Right kidney (tissue), 1 donor: Measurements from ENCODE around the gene PLCB4.
A peak's percentile ranks its signal among the peaks of the same experiment; 100 is the strongest.

Experiments
- DNase-seq: peaks from one replicate; pipeline ENCODE4 v3.0.0-alpha.2; 2016

Gene PLCB4

DNA sequence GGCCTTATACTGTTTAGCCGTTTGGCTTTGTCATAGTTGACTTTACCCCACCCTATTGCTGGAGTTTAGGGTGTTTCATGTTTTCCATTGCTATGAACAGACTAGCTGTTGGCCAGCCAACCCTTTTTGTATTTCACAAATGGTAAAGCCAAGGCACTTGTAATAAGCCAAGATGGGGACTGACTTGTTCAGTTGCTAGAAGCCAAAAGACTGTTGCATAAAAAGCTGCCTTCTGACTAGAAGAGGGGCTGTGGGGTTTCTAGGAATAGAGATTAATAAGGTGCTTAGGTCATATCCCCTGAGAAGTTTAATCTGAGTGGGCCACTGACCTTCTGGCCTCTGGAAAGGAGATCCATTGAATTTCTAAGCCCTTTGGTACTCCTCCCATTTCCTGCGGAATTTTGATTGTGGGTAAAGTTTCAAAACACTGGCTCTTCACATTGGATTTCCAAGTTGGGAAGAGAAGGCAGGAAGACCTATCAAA lies 211.1 kb downstream of the PLCB4 start:
- DNase-seq, result no peak

DNA sequence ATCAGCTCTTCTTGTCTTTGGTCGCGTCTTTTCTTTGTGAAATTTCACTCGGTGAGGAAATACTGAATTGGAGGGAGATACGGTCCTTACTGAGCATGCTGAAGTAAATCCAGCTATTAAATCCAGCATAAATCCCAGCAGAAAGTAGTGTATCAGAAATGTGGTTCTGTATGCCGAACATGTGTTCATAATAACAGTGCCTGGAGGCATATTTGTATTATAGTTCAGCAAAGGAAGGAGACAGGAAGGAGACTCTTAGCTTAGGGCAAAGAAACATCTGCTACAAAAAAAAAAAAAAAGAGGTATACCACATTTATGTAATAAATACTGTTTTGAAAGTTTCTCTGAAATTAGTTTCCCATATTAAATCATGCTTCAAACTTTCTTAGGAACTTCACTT lies 211.8 kb downstream of the PLCB4 start:
- DNase-seq, result no peak

DNA sequence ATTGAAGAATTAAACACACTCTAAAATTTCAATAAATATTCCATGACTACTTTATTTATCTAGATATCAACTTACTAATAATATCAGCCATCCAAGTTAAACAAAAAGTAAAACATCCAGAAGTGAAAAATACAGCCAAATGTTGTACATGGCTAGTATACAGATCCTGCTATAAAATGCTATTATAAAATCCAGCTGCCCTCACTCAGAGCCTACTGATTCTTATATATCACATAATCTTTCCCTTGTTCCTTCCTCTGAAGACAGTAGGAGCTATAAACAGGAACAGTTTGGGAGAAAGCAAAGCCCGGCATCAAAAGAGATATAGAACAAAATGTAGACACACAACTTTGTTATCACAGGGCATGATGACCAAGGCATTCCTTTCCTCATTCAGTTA lies 212.9 kb downstream of the PLCB4 start:
- peak; percentile 40 for DNase-seq

DNA sequence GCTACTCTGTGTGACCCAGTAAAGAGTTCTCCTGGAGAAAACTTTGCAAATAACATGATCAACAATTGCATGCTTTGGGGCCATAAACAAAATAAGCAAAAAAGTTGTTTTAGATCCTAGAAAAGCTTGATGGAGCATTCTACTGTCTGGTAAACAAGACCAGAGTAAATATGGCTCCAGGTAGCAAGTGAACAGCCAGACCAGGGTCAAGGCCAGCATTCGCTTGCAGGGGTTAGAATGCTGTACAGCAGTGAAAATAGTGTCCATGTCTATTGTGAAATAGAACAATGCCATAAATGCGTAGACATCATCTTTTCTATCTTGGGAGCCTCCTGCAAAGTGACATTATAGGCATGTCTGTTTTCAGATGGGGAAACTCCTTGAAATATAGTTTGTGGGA lies 216.7 kb downstream of the PLCB4 start:
- no peak for DNase-seq

DNA sequence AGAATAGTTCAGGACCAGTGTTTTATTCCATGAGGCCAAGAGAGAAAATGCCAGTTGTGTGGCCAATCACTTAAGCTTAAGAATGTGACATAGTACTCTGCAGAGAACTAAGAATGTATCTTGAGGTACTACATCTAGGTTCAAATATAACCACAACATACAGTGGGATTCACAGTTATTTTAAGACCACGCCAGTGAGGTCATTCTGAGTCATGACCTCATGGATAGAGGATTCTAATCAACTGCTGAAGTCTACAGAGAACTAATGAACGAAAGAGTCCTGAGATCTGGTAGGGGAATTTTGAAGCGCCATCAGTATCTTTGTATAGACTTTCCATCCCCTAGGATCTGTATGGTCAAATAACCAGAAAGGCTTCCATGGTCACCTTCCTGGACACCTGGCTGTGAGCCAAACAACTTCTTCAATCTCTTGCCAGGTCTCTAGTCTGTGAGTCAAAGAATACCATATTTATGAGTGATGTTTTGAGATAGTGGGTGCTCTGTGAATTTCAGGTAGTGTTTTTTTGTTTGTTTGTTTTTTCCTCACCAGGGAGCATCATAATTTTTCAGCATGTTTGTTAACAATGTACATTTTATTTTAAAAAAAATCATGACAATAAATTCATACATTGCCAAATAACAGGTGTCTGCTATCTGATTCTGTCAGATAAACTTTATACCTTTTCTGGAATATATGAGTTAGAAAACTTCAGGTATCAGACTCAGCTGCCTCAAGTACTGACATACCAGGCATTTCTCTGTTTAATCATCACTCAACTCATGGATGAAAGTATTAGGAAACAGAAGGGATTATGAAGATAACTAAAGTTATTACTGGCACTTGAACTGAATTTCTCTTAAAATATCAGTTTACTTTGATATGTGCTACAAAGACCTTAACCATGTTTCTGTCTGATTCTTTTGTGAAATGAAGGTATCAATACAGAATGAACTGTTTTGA lies 217.9 kb downstream of the PLCB4 start:
- no peak for DNase-seq

DNA sequence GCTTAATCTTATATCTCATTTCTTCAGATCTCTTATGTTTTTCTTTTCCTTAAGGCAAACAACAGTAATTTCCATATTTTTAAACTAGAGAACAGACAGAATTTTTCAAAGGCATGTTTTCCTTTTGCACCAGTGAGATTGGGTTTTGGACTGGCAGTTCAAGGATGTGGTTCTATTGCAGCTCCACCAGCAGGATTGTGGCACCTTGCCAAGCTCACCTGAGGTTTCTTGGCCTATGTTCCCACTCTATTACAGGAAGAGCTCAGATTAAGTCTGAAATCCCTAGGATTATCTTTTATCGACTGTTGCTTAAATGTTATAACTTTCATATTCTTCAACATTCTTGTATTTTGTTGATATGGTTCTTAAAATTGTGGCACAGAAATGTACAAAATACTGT lies 218.9 kb downstream of the PLCB4 start:
- no peak for DNase-seq

DNA sequence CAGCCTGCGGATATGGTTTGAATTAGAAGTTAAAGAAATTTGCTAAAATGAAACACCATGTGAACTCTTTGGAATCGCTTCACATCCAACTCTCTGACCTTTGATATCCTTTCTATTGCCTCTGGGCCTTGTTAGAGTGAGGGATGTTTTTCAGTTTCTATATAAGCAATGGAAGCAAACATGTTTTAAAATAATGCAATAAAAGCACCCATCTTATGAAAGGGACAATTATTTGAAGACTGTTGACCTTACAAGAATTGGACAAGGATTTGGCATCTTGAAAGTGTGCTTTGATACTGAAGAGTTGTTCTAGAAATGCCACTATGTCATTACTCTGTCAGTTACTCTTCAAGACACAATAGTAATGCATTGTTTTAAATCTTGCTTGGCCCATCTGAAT lies 221.4 kb downstream of the PLCB4 start:
- no peak for DNase-seq

DNA sequence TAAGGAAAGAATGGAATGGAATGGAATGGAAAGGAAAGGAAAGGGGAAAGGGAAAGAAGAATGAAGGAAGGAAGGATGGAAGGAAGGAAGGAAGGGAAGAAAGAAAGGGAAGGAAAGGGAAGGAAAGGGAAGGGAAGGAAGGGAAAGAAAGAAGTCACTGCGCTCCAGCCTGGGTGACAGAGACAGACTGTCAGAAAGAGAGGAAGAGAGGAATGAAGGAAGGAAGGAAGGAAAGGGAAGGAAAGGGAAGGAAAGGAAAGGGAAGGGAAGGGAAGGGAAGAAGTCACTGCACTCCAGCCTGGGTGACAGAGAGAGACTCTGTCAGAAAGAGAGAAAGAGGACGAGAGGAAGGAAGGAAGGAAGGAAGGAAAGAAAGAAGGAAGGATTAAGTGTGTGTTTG lies 224.3 kb downstream of the PLCB4 start:
- no peak for DNase-seq

DNA sequence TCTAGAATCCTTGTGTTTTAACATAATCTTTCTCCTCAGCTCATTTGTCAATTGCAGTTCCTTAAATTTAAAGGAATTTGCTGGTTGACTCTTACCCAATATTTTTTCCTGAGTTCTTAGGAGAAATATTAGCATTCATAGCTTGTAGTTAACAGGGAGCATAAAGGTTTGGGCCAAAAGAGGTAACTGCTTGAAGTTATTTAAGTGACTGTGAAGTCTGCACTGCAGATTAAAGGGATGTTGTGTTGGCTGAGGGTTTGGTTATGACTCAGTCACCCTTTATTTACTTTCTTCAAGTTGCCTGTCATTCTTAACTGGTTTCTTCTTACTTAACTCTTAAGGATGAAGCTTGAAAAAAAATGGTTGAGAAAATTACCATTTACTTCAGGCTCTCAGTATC lies 225.2 kb downstream of the PLCB4 start:
- DNase-seq, result no peak

DNA sequence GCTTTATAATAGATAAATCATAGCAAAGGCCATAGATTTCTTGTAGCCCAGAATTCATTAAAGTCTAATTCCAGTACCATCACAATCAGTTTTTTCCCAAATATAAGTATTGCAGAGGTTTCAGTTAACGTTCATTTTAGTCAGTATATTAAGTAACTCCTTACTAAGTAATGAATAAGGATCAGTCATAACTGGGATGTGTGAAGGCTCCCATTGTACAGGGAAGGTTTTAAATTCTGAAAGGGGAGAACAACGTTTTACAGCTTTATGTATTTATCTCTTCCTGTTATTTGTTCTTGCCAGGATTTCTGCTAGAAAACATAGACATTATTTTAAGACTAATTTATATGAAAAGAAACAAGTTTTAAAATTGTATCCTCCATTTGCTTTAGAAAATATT lies 230.0 kb downstream of the PLCB4 start:
- no peak for DNase-seq

DNA sequence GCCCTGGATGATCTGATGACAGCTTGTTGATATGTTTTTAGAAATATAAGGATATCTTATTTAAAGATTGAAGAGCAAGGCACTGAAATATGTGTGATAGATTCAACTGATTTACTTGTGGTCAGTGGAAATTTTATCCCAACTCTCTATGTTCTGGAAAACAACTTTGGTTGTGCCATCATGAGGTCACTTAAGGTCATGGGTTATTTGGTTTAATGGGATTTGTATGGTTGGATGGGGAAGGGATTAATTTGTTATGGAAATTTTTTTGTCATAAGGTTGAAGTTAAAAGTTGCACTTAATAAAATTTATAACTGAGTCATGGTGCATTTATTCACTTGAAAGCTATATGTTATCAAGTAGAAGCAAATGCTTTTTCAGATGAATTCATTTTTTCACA lies 231.2 kb downstream of the PLCB4 start:
- no peak for DNase-seq

DNA sequence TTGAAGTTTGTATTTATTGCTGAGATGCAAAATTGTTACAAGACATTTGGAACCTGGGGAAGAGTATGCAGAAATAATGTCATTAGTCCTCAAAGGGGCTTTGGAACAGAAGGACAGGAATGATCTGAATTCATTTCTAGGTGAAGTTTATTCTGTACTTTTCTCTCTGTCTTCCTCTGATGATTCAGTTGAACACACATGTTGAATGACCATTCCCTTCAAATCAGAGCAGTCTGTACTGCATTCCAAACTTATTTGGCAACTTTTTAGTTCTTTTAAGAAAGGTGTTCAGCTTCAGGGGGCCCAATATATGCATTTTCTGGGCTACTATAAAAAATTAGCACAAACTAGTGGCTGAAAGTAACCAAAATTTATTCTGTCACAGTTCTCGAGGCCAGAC lies 231.6 kb downstream of the PLCB4 start:
- no peak for DNase-seq

DNA sequence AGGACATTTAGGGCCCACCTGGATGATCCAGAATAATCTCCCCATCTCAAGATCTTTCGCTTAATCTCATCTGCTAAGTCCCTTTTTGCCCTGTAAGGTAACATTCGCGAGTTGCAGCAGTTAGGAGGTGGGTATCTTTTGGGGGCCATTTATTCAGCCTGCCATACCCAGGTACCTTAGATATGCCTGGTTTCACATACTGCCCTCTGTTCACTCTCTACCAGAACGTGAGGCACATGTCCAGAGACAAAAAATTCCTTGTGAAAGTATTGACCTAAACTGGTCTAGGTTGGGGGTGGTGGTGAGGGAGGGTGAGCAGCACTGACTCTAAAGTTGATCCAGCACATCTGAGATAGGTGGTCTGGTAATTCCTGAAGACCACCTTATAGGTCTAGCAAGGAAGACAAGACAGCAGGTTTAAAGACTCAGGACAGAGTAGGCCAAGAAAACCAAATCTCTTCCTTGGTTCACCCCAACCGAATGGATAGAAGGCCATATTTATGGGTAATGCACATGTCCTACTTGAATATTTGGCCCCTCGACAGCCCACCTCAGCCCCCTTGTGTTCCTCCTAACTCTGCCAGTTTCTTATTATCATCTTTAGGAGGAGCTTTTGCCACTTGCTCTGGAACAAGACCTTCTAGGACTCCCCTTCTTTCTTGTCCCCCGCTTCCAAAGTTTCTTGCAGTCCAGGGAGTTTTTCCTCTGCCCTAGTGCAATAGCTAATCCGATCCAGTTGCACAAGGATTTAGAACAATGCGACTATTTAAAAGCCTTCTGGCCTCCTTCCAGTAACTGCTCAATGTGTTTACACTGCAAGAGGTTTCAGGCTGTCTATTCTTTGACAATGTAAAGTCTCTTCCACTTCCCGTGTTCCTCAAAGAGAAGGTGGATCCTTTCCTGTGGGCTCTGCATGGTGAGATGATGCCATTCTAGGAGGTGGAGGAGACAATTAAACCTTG lies 232.5 kb downstream of the PLCB4 start:
- DNase-seq, result no peak

DNA sequence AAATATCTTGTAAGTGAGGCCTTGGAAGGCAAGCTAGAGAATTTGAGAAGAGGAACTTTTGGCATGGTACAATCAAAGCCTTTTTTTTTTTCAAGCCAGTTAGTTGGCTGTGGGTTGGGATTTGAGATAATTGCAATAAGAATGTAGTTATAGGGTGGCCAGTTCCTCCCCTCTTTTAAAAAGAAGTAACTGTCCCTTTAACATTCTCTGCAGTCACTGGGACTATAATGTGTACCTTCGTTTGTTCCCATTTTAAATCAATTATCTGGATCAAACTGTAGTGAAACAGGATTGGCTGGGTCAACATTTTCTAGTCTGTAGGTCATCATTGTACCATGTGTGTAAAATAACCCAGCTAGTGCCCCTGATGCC lies 233.2 kb downstream of the PLCB4 start:
- DNase-seq, result no peak

DNA sequence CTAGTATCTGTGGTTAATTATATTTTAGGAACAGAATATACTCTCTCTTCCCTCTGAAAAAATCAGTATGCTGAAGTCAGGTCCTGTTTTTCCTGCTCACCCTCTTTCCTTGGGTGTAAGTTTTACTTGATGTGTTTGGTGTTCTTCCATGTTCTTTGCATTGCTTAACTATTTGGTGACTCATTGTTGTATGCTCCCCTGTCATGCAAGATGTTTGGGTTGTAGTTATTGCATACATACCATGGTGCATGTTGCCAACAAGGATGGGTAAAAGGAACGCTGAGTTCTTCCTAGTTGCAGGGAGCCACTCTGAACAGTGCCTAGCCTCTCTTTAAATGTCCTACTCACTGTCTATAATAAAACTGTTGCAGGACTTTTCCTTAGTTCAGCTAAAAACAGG lies 237.6 kb downstream of the PLCB4 start:
- no peak for DNase-seq

DNA sequence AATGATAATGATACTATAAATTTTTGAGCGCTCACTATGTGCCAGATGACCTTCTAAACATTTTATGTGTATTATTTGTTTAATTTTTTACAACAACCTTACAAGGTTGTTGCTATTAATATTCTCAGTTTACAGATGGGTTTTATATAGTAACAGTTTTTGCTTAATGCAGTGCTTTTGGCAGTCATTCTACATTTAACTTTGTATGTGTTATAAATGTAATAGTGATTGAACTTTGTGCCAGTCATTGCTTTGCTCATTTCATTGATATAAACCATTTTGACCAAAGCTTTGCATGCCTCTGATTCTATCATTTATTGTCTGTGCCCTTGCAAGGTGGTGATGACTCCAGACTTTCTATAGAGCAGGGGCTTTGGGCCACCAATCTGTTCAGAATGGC lies 239.2 kb downstream of the PLCB4 start:
- DNase-seq, result no peak

DNA sequence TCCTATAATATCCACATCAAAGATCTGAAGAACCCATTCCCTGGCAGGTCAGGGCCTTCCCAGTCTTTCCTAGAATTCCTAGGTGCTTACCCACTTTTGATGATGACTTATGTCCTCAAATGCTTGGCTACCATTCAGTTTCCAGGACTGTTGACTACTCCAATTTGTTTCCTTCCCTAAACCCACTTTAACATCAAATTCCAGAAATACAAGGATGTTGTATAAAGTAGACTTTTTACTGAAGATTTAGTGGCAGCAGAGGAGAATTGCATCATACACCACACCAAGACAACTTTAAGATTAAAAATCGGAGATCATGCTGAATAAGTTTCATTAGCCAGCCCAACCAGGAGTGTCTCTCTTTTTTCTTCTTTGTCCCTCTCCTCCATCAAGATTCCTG lies 242.2 kb downstream of the PLCB4 start:
- no peak for DNase-seq

DNA sequence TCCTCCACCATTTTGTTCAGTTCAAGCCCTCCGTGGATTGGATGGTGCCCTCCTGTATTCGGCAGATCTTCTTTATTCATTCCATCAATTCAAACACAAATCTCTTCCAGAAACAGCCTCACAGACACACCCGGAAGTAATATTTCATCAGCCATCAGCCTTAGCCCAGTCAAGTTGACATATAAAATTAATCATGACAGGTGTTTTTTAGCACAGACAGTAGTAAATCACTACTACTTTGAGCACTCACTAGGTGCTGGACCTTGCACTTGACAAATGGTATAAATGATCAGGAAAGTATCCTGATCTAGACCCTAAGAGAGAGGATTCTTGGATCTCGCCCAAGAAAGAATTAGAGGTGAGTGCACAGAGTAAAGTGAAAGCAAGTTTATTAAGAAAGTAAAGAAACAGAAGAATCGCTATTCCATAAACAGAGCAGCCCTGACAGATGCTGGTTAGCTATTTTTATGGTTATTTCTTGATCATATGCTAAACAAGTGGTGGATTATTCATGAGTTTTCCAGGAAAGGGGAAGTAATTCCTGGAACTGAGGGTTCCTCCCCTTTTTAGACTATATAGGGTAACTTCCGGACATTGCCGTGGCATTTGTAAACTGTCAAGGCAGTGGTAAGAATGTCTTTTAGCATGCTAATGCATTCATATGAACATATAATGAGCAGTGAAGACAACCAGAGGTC lies 250.9 kb downstream of the PLCB4 start:
- no peak for DNase-seq

DNA sequence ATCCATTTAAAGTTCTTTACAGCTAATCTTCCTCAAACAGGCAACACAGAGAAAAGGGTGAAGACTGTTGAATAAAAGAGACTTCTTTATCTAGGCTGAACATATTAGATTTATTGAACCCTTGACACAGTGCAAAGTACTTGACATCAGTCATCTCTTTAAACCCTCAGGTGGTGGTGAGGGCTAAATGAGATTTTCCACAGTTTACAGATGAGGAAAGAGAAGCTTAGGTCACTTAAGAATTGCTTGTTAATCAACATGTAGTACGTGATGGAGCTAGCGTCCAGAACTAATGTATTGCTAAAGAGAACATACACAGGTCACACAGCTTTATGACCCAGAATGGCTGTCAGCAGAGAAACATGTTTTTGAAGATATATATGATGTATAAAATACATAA lies 252.1 kb downstream of the PLCB4 start:
- DNase-seq, result no peak

DNA sequence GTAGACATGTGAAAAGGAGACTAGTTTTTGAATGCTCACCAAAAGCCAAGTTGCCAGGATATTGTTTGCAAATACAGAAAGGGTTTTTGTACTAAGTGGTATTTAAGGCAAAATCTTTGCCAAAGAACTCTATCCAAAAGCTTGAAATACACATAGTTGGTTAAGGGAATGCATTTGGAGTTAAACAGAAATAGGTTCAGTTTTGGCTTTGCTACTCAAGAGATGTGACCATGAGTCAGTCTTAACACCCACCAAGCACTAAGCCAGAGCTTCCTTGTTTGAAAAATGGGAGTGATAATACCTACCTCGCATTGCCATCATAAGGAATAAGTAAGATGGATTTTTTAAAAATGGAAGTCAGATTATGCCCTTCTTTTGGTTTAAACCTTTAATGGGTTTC lies 253.8 kb downstream of the PLCB4 start:
- DNase-seq, result no peak

DNA sequence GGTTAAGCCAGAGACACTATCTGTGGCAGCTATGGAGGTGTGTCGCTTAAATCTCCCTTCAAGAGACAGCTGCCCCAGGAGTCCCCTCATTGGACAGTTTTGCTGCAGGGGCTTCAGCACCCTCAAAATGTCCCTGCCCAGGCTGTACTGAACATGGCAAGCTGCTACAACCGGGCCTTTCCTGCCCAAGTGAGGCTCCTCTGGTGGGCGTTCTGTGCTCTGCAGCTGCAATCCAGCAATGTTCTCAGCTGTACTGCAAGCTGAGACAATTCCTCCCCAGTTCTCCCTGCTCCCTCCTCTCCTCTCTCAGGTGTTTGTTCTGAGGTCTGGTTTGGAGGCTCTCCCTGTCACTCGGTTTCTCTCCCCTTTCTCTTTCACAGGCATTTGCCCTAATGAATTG lies 254.7 kb downstream of the PLCB4 start:
- no peak for DNase-seq

DNA sequence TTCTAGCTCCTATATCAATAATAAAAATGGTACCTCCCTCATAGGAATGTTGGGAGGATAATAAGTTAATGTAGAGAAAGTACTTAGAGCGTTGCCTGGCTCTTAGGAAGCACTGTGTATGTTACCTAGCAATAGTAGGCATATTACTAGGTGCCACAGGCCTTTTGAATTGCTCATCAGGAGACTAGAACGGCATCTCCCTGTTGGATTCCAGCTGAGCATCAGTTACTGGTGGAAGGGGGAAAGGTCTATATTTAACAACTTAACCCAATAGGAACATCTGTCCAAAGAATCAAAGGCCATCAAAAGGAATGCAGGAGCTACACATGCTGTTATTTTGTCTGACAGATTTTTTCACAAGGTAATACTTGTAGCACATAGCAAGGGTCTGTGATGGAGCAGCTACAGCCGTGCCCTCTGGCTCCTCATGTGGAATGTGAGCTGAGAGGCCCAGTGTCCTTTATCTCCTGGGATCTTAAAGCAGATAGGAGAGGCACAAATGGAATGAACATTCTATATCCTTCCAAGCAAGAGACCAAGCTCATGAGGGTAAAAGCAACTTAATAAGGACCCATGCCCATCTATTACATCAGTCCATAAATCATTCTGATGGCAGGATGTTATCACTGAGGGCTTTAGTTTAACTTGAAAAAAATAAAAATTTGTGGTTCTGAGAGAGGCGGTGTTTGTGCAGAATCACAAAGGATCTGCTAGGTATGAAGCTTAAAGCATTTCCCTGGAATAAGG lies 260.6 kb downstream of the PLCB4 start:
- DNase-seq, result no peak
